ENCODE measurements around the gene MT1G. TPM values are rescaled to one million over a fixed set of nuclear protein-coding genes. Genes with fewer than 3 reads are reported as not detected.
A peak's percentile ranks its signal among the peaks of the same experiment; 100 is the strongest.

The MT1G gene
- total and polyA plus RNA-seq, 3 donors from 2014 or later, result 2.1 to 14.7 (median 11.5) TPM

GRCh38 chr16:56631832-56632155 is 36.1 kb downstream of the MT1G start:
- no peaks in the 10 kb centered on the region for H3K36me3 ChIP-seq (ENCODE audit: low read depth, missing control alignments)
- H3K9me3 ChIP-seq, result no peaks in the 10 kb centered on the region
- DNase-seq, result no peak
- intact Hi-C loops (cut with DNase I; ENCODE audit: low total_unique reads), result no loop called here
- H3K4me1 ChIP-seq, result peaks cover 8% of the 10 kb centered on the region
- no peak for TF ChIP-seq POLR2A (IDR thresholded peaks at IDR 0.05)
- TF ChIP-seq, protein P1, sequence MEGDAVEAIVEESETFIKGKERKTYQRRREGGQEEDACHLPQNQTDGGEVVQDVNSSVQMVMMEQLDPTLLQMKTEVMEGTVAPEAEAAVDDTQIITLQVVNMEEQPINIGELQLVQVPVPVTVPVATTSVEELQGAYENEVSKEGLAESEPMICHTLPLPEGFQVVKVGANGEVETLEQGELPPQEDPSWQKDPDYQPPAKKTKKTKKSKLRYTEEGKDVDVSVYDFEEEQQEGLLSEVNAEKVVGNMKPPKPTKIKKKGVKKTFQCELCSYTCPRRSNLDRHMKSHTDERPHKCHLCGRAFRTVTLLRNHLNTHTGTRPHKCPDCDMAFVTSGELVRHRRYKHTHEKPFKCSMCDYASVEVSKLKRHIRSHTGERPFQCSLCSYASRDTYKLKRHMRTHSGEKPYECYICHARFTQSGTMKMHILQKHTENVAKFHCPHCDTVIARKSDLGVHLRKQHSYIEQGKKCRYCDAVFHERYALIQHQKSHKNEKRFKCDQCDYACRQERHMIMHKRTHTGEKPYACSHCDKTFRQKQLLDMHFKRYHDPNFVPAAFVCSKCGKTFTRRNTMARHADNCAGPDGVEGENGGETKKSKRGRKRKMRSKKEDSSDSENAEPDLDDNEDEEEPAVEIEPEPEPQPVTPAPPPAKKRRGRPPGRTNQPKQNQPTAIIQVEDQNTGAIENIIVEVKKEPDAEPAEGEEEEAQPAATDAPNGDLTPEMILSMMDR (IDR thresholded peaks at IDR 0.05), result no peak
- 24 to 50% methylated on average over 4 to 14 of the region's 14 CpGs for WGBS, 2 donors
- no peaks in the 10 kb centered on the region for H3K27me3 ChIP-seq
- peak overlapping the region; percentile 40 to 57 for H3K4me3 ChIP-seq
- peak overlapping the region in 1 of 2 donors; percentile 69 for H3K27ac ChIP-seq

GRCh38 chr16:56631197-56631596 is 36.7 kb downstream of the MT1G start:
- DNase-seq, result no peak
- TF ChIP-seq, protein P1 (IDR thresholded peaks at IDR 0.05), result no peak
- no peak for TF ChIP-seq POLR2A (IDR thresholded peaks at IDR 0.05)
- Histone ChIP-seq H3K4me3 (no peak overlapping the region), H3K9me3 (no peaks in the 10 kb centered on the region), H3K27ac (no peak overlapping the region), H3K36me3 (ENCODE audit: low read depth, missing control alignments) (no peaks in the 10 kb centered on the region), H3K4me1 (peaks cover 8% of the 10 kb centered on the region), H3K27me3 (no peaks in the 10 kb centered on the region)
- WGBS, 2 donors, result 80 to 84% methylated on average over 7 to 10 of the region's 10 CpGs
- intact Hi-C loops (cut with DNase I; ENCODE audit: low total_unique reads), result no loop called here

GRCh38 chr16:56630134-56630533 is 37.7 kb downstream of the MT1G start:
- no peak overlapping the region for H3K27ac ChIP-seq

GRCh38 chr16:56629531-56629930 is 38.3 kb downstream of the MT1G start:
- peaks cover 8% of the 10 kb centered on the region for H3K4me1 ChIP-seq

More at GRCh38 chr16:56630134-56630533, 37.7 kb downstream of the MT1G start:
- Histone ChIP-seq H3K4me3 (no peak overlapping the region), H3K36me3 (ENCODE audit: low read depth, missing control alignments) (no peaks in the 10 kb centered on the region), H3K27me3 (no peaks in the 10 kb centered on the region), H3K4me1 (peaks cover 8% of the 10 kb centered on the region), H3K9me3 (no peaks in the 10 kb centered on the region)
- no peak for DNase-seq
- TF ChIP-seq POLR2A (IDR thresholded peaks at IDR 0.05), result no peak
- TF ChIP-seq, protein P1 (IDR thresholded peaks at IDR 0.05), result no peak
- WGBS, 2 donors, result 83 to 87% methylated on average over 3 of the region's 3 CpGs
- intact Hi-C loops (cut with DNase I; ENCODE audit: low total_unique reads), result no loop called here

More at GRCh38 chr16:56629531-56629930, 38.3 kb downstream of the MT1G start:
- no peak overlapping the region for H3K4me3 ChIP-seq
- H3K27me3 ChIP-seq, result no peaks in the 10 kb centered on the region
- H3K36me3 ChIP-seq (ENCODE audit: low read depth, missing control alignments), result no peaks in the 10 kb centered on the region
- intact Hi-C loops (cut with DNase I; ENCODE audit: low total_unique reads), result no loop called here
- no peaks in the 10 kb centered on the region for H3K9me3 ChIP-seq
- no peak overlapping the region for H3K27ac ChIP-seq
- WGBS, 2 donors, result 86 to 91% methylated on average over 2 to 3 of the region's 3 CpGs
- TF ChIP-seq, protein P1 (IDR thresholded peaks at IDR 0.05), result no peak
- no peak for DNase-seq

Measured in testis (tissue), 3 donors.